Measurements from ENCODE around the gene KIR2DL4. TPM values are rescaled to one million over a fixed set of nuclear protein-coding genes. Genes with fewer than 3 reads are reported as not detected.
"Not testable (repeated sequence)": the region's sequence is repeated elsewhere in the genome, so short reads cannot be mapped to it uniquely, and the experiment has no call there.

KIR2DL4 gene
- total and polyA plus RNA-seq, 2 of the 13 experiments (the other 11 are each of a cell fraction or from before 2014, with no cell fraction given) = not detected

DNA sequence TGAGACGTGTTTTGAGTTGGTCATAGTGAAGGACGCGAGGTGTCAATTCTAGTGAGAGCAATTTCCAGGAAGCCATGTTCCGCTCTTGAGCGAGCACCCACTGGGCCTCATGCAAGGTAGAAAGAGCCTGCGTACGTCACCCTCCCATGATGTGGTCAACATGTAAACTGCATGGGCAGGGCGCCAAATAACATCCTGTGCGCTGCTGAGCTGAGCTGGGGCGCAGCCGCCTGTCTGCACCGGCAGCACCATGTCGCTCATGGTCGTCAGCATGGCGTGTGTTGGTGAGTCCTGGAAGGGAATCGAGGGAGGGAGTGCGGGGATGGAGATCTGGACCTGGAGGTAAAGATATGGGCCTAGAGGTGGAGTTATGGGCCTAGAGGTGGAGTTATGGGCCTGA is 12.8 kb downstream of the KIR2DL4 start, which contains the start of gene KIR3DL1:
Gene KIR3DL1 (plus strand): TSS at position 218 of the 400 bp plus-strand sequence.
- FAIRE-seq; CTCF ChIA-PET (ENCODE audit: low intra/inter-chr PET ratio, low total read pairs); DNase-seq (ENCODE audit: low spot score); BruUV-seq (replicated peaks); H3K4me2 ChIP-seq (ENCODE audit: low read depth, low read length); ATAC-seq; H3K4me3 ChIP-seq (replicated peaks in 1 of 3; ENCODE audit: insufficient read depth in 1 of 3, low read depth in 2 of 3, low read length in 3 of 3); H3K27ac ChIP-seq (ENCODE audit: extremely low read length, insufficient read depth, low read length); H3K27me3 ChIP-seq (ENCODE audit: control insufficient read depth in 1 of 2, insufficient read depth in 2 of 2, low read length in 2 of 2); intact Hi-C loops (cut with micrococcal nuclease; ENCODE audit: unreplicated experiment); H3K79me2 ChIP-seq (ENCODE audit: insufficient read depth, low read length); H3K9ac ChIP-seq (ENCODE audit: insufficient read depth, low read depth, low read length); H4K20me1 ChIP-seq (ENCODE audit: insufficient read depth, low read length); POLR2A ChIA-PET; H3K9me3 ChIP-seq (ENCODE audit: low read length); in situ Hi-C loops (cut with HindIII; ENCODE audit: extremely low pct_ligation_motif_present, low pct_unique_long_range_greater_than_20kb); H3K4me1 ChIP-seq (ENCODE audit: insufficient read depth, low read length); H3K36me3 ChIP-seq (replicated peaks in 1 of 2; ENCODE audit: control insufficient read depth in 1 of 2, insufficient read depth in 2 of 2, low read length in 2 of 2); H2AFZ ChIP-seq (ENCODE audit: low read length): not testable (repeated sequence)
- WGBS (ENCODE audit: low lambda C conversion rate) = 68% methylated on average over 14 of the region's 17 CpGs

GRCh38 chr19:54817670-54818536 is 14.5 kb downstream of the KIR2DL4 start:
- 10% methylated on average over 13 of the region's 15 CpGs for WGBS (ENCODE audit: low lambda C conversion rate)
- H3K4me3 ChIP-seq (replicated peaks in 1 of 3; ENCODE audit: insufficient read depth in 1 of 3, low read depth in 2 of 3, low read length in 3 of 3) = no peak overlapping the region
- H3K79me2 ChIP-seq (ENCODE audit: insufficient read depth, low read length) = no peaks in the 10 kb centered on the region
- no peak overlapping the region for H3K9ac ChIP-seq (ENCODE audit: insufficient read depth, low read depth, low read length)
- no peaks in the 10 kb centered on the region for H3K36me3 ChIP-seq (replicated peaks in 1 of 2; ENCODE audit: control insufficient read depth in 1 of 2, insufficient read depth in 2 of 2, low read length in 2 of 2)
- no peak overlapping the region for H3K27ac ChIP-seq (ENCODE audit: extremely low read length, insufficient read depth, low read length)
- H3K4me2 ChIP-seq (ENCODE audit: low read depth, low read length) = no peak overlapping the region
- TF ChIP-seq HOXA3 (CRISPR knock-in tag; IDR thresholded peaks at IDR 0.05) (no peak), ETV6 (CRISPR knock-in tag; conservative IDR thresholded peaks at IDR 0.05) (no peak), TCF7 (IDR thresholded peaks at IDR 0.05; ENCODE audit: low read depth) (no peak), ATAD3A (CRISPR knock-in tag; IDR thresholded peaks at IDR 0.05) (no peak), MEIS2 (CRISPR knock-in tag; IDR thresholded peaks at IDR 0.05) (no peak), ZNF12 (CRISPR knock-in tag; IDR thresholded peaks at IDR 0.05) (no peak), ZBED4 (CRISPR knock-in tag; IDR thresholded peaks at IDR 0.05; ENCODE audit: borderline replicate concordance) (no peak)
- TF ChIP-seq, protein P1, sequence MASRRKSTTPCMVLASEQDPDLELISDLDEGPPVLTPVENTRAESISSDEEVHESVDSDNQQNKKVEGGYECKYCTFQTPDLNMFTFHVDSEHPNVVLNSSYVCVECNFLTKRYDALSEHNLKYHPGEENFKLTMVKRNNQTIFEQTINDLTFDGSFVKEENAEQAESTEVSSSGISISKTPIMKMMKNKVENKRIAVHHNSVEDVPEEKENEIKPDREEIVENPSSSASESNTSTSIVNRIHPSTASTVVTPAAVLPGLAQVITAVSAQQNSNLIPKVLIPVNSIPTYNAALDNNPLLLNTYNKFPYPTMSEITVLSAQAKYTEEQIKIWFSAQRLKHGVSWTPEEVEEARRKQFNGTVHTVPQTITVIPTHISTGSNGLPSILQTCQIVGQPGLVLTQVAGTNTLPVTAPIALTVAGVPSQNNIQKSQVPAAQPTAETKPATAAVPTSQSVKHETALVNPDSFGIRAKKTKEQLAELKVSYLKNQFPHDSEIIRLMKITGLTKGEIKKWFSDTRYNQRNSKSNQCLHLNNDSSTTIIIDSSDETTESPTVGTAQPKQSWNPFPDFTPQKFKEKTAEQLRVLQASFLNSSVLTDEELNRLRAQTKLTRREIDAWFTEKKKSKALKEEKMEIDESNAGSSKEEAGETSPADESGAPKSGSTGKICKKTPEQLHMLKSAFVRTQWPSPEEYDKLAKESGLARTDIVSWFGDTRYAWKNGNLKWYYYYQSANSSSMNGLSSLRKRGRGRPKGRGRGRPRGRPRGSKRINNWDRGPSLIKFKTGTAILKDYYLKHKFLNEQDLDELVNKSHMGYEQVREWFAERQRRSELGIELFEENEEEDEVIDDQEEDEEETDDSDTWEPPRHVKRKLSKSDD (CRISPR knock-in tag; IDR thresholded peaks at IDR 0.05; ENCODE audit: low read depth) = no peak
- TF ChIP-seq, protein P2, sequence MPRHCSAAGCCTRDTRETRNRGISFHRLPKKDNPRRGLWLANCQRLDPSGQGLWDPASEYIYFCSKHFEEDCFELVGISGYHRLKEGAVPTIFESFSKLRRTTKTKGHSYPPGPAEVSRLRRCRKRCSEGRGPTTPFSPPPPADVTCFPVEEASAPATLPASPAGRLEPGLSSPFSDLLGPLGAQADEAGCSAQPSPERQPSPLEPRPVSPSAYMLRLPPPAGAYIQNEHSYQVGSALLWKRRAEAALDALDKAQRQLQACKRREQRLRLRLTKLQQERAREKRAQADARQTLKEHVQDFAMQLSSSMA (CRISPR knock-in tag; IDR thresholded peaks at IDR 0.05) = no peak
- intact Hi-C loops (cut with micrococcal nuclease; ENCODE audit: unreplicated experiment) = no loop called here
- in situ Hi-C loops (cut with HindIII; ENCODE audit: extremely low pct_ligation_motif_present, low pct_unique_long_range_greater_than_20kb) = no loop called here
- ChIA-PET POLR2A (no interaction called here), CTCF (ENCODE audit: low intra/inter-chr PET ratio, low total read pairs) (no interaction called here)
- no peaks in the 10 kb centered on the region for H3K4me1 ChIP-seq (ENCODE audit: insufficient read depth, low read length)
- H3K9me3 ChIP-seq (ENCODE audit: low read length) = no peaks in the 10 kb centered on the region
- DNase-seq (ENCODE audit: low spot score) (no peak), FAIRE-seq (no peak), ATAC-seq (no peak)
- no peak overlapping the region for H2AFZ ChIP-seq (ENCODE audit: low read length)
- no peaks in the 10 kb centered on the region for H4K20me1 ChIP-seq (ENCODE audit: insufficient read depth, low read length)
- BruUV-seq (replicated peaks) = no TSS peak
- peaks cover 0 to 2% of the 10 kb centered on the region in 2 experiments; a peak in 3 of 5 replicates for H3K27me3 ChIP-seq (ENCODE audit: control insufficient read depth in 1 of 2, insufficient read depth in 2 of 2, low read length in 2 of 2)

Data from HepG2 (cell line).